Cerebellar nuclear complex (tissue), 1 donor: ENCODE data around the gene OSBPL8.

Source experiments
- DNase-seq, 2 experiments: peaks; one replicate each; lab custom pipeline; 2025; lab: John Stamatoyannopoulos, UW

Gene OSBPL8

DNA sequence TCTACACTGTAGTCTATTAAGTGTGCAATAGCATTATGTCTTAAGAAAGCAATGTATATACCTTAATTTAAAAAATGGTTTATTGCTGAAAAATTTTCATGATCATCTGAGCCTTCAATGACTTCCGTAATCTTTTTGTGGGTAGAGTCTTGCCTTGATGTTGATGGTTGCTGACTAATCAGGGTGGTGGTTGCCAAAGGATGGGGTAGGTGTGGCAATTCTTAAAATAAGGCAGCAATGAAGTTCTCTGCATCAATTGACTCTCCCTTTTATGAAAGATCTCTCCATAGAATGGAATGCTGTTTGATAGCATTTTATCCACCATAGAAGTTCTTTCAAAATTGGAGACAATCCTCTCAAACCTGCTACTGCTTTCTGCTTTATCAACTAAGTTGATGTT is 252.5 kb downstream of the OSBPL8 start:
- no peak for DNase-seq

DNA sequence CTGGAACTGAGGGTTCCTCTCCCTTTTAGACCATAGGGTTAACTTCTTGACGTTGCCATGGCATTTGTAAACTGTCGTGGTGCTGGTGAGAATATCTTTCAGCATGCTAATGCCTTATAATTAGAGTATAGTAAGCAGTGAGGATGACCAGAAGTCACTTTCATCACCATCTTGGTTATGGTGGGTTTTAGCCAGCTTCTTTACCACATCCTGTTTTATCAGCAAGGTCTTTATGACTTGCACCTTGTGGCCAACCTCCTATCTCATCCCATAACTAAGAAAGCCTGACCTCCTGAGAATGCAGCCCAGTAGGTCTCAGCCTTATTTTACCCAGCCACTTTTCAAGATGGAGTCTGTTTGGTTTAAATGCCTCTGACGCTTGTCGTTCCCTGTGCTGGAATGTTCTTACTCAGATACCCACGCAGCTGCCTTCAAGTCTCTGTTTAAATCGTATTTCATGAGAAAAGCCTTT is 255.5 kb downstream of the OSBPL8 start:
- no peak for DNase-seq

DNA sequence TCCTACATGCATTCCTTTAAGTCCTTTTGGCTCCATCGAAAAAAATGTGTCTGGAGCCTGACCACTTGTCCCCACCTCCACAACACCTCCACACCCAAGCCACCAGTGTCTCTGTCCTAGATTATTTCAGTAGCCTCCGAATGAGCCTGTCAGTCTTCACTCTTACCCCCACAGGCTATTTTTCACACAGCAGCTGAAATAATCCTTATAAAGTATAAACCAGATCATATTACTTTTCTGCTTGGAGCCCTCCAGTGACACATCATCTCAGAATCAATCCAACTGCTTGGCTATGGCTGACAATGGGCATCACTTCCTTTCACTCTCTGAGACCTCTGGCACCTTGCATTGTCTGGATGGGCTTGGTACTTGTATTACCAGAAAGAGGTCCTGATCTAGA is 256.2 kb downstream of the OSBPL8 start:
- no peak for DNase-seq
